Femur (tissue), 1 donor: ENCODE data around the gene PPM1N.
A peak's percentile ranks its signal among the peaks of the same experiment; 100 is the strongest.

Experiments used
- DNase-seq: peaks from one replicate; pipeline ENCODE4 v3.0.0-alpha.2; 2017

The PPM1N gene

GRCh38 chr19:45471111-45471930 lies 26.9 kb upstream of the PPM1N start:
- DNase-seq: no peak

GRCh38 chr19:45471931-45472562 lies 26.2 kb upstream of the PPM1N start:
- DNase-seq: no peak

- DNase-seq: peak; percentile 75
These were observed 25.5 kb upstream of the PPM1N start for GRCh38 chr19:45472563-45473366.

DNA sequence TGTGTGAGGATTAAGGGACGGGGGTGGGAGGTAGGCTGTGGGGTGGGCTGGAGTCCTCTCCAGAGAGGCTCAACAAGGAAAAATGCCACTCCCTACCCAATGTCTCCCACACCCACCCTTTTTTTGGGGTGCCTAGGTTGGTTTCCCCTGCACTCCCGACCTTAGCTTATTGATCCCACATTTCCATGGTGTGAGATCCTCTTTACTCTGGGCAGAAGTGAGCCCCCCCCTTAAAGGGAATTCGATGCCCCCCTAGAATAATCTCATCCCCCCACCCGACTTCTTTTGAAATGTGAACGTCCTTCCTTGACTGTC lies 24.9 kb upstream of the PPM1N start:
- no peak for DNase-seq

- peak; percentile 78 for DNase-seq
These were observed 24.3 kb upstream of the PPM1N start for GRCh38 chr19:45473682-45474605.

- DNase-seq: peak; percentile 80
These were observed 23.4 kb upstream of the PPM1N start for GRCh38 chr19:45474606-45475521.

- peak; percentile 82 for DNase-seq
These were observed 22.5 kb upstream of the PPM1N start for GRCh38 chr19:45475537-45476291.

DNA sequence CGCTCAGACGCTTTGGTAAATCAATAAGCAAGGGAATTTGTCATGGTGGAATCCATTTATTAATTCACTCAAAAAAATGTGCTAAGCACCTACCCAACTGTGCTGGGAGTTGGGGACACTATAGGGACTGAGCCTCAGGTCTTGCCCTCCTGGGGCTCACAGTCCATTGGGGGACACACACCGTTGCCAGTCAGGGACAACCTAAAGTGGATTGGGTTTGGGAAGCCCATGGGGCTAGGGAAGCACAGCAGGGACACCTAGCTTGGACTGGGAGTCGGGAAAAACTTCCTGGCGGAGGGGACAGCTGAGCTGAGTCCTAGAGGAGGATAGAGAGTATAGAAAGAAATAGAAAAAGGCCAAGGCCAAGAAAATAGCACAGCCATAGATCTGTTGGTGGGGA lies 21.9 kb upstream of the PPM1N start:
- peak; percentile 80 for DNase-seq

DNA sequence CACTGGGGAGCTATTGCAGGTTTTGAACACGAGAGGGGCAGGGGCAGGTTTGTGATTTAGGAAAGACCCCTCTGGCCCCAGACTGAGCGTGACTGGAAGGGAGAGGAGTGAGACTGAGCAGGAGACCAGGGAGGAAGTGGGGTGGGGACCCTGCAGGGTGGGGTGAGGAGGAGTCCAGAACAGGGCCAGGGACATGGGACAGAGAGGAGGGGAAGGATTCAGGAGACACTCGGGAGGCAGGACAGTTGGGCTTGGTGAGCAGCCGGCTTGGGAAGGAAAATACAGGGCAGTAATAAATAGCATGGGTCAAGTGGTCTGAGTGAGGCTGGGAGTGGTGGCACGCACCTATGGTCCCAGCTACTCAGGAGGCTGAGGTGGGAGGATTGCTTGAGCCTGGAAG lies 21.1 kb upstream of the PPM1N start:
- DNase-seq: peak; percentile 73

DNA sequence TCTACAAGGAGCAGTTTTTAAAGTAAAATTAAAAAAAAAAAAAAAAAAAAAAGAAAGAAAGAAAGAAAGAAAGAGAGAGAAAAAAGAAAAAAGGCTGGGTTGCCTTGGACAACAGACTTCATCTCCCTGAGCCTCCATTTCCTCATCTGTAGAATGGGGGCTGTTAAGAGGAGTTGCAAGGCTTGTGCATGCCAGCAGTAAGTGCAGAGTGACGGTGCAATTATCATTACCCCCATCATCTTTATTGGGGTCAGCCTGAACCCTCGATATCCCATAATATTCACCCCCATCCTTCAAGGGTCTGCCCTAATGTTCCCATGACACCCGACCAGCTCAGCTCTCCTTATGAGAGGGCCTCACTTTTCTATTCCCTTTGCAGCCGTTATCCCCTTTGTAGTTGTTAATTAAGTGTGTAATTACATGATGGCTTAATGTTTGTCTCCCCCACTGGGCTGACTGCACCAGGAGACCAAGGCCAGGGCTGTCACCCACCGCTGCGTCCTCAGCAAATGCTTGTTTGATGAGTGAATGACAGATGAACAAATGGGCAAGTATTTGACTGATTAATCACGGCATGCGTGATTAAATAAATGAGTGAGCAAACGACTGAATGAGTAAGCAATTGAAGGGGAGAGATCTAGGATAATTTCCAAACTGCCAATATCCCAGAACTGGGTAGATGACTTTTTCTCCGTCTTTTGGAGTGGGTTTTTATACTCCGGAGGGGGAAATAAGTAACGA lies 20.4 kb upstream of the PPM1N start:
- no peak for DNase-seq

DNA sequence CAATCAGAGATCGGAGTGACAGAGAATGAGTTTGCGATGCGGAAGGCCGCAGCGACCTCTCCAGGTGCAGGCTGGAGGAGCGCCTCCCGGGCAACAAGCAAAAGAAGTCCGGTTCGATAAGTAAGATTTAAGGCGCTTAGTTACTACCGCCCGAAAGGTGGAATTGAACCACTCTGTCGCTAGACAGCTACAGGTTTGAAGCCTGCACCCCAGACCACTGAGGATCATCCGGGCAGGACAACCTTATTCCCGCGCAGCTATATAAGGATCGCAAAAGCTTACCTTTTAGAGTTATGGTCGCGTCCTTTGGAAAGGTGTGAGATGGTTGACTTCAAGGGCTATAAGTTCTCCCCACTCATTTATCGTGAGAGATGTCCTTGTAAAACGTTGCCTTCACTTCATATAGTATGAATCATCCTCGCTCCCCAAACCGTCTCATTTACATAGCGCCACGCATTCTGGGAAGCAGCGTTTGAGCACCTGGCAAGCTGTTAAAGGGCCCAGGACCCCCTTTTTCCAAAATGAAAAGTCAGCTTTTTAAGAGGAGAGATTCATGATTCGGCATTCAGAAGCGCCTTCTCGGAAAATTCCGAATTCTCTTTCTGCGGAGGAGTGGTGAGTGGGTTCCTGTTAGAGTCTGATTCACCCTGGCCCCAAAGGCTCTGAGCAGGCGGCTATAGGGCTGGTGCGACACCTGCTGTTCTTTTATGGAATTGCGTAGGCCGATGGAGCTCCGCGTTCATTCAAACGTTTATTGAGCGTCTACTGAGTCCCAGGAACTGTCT lies 19.6 kb upstream of the PPM1N start:
- peak; percentile 93 for DNase-seq

GRCh38 chr19:45483033-45483432 lies 15.2 kb upstream of the PPM1N start:
- DNase-seq: no peak

DNA sequence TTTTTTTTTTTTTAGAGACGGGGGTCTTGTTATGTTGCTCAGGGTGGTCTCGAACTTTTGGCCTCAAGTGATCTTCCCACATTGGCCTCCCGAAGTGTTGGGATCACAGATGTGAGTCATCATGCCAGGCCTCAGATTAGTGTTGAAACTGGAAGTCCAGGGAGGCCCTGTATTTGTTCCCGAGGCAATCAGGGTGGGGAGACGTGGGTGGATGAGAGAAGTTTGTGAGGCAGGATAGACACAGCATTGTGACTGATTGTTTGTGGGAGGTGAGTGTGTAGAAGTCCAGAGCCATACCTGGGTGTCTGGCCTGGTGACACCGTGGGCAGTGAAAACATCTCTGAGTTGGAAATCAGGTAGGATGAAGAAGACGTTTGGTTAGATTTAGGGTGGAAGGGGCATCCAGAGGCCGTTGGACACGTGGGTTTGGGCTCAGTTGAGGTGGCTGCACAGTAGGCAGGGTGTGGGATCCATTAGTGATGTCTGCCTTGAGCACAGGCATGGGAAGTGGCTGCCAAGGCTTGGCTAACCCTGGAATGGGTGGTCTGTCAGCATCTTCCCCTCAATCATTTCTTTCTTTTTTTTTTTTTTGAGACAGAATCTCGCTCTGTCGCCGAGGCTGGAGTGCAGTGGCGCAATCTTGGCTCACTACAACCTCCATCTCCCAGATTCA lies 13.8 kb upstream of the PPM1N start:
- DNase-seq: no peak

DNA sequence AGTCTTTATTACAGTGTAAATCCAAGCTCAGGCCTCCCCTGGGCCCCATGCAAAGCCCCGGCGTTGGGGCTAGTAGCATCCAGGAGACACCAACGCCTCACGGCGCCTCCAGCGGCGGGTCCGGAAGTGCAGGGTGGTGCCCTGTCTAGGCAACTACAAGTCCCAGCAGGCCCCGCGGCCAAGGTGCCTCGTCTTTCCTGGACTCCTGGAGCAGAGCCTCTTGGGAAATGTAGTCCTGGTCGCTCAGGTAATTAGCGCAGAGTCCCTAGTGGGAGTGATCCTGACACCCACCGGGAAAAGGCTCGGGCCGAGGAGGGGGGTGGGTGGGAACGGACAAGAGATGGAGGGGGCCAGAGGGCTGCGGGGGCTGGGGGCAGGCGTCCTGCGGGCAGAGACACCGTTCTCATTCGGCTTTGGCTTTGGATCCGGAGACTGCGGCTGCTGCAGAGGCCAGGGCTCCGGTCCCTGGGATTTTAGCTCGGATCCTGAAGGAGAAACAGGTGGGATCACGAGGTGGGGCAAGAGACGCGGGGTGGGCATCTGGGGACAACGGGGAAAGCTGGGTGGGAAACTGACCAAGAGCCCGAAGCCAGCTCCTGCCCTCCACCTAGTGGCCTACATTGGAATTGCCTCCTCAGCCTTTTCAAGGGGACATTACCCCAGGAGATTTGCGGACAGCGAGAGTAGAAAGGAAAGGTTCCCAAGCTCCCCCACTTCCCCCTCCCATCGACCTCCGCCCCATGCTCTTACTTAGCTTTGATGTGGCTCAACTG lies 12.8 kb upstream of the PPM1N start:
- DNase-seq: peak; percentile 97

DNA sequence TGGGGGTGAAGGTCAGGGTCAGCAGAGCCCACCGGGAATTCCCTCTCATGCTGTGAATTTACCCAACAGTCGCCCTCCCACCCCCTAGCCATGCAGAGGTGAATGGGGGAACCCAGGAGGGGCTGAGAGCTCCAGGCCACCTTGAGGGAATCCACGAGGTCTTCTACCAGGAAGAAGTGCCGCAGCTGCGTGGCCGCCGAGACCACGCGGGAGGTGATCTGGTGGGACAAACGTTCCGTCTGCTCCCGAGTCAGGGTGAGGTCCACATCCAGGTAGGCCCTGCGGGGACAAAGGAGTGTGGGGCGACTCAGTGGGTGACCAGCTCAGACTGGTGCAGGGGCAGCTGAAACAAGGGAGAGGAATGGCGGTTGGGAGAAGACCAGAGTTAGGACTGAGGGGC lies 9.5 kb upstream of the PPM1N start:
- DNase-seq: no peak

DNA sequence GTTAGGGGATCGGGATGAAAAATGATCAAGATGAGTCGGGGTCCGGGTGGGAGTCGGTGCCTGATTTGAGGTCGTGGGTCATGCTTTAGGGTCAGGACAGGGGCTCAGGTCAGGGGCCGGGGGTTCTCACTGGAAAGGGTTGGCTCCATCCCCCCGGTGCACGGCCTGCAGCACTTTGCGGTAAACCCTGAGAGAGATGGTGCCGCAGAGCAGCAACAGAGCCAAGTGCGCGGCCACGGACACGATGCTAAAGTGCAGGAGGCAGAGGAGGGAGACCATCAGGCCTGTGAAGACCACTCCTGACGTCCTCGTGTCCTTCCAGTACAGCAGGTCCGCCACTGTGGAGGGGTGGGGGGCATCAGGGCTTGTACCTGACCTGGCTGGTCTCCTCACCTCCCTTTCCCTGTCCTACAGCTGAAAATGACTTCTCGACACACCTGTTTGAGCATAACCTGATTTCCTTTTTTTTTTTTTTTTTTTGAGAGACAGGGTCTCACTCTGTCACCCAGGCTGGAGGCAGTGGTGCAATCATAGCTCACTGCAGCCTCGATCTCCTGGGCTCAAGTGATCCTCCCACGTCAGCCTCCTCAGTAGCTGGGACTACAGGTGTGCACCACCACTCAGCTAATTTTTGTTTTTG lies 8.9 kb upstream of the PPM1N start:
- DNase-seq: no peak

- DNase-seq: no peak
These were observed 6.1 kb upstream of the PPM1N start for GRCh38 chr19:45492137-45492626.
